ENCODE data around the gene CNTN5.

The CNTN5 gene

DNA sequence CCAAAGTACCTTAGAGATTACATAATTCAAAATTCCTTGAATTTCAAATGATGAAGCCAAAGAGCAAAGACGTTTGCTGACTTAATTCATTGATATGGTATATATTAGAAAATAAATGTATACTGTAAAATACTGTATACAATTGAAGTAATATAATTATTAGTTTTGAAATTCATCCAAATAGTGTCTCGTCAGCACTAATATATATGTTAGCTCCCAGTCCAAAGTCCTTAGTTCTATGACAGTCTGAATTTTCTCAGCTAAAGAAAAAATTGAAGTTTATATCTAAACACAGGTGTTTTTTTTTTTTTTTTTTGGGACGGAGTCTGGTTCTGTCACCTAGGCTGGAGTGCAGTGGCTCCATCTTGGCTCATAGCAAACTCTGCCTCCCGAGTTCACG lies 431.3 kb downstream of the CNTN5 start:
- no peak for DNase-seq (ENCODE audit: extremely low spot score, insufficient read length, low read depth)
- FAIRE-seq = no peak

DNA sequence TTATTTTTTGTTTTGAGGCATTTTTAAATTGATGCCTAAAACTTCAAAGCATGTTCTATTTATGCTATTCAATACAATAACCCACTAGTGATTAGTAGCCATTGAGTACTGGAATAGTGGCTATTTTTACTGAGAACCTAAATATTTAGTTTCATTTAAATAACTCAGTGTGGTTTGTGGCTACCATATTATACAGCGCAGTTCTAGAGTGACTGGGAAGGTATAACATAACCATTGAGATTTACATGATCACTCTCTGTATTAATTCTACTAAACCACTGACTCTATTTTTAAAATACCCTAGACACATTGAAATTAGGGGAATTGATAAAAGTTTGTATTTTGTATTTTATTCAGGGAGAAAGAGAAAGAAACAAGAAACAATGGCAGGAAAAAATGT lies 441.2 kb downstream of the CNTN5 start:
- FAIRE-seq (no peak), DNase-seq (ENCODE audit: extremely low spot score, insufficient read length, low read depth) (no peak)

DNA sequence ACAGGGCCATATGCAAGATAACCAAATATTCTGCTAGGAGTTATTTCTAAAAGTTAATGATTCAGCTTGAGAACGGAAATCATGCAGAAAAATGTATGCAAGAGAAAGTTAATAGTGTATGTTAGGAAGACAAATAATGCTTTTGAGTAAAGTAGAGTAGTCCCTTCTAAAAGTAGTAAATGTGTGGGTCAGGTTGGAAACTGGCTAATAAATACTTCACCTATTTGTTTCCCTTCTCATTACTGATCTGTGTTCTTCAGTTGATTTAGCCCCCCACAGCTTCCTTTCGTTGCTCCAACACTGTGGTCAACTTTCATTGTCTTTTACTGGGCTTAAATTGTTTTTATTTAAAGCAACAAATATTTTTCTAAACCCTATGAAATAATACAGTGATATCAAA lies 444.2 kb downstream of the CNTN5 start:
- DNase-seq (ENCODE audit: extremely low spot score, insufficient read length, low read depth) (no peak), FAIRE-seq (no peak)

DNA sequence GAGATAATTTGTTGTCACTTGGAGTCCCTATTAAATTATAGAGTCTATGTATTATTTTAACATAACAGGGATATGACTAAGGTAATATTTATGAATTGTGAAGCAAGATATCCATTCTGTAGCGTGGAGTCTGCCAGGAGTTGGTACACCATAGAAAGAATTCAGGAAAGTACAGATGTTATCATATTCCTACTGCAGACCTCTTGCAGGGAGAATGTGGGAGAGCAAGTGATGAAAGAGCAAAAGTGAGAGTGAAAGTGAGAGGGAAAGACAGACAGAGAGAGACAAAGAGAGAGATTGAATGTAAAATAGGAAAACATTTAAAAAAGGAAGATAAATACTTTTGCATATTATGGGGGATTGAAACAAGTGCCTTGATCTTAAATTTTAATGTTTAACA lies 468.8 kb downstream of the CNTN5 start:
- DNase-seq (ENCODE audit: extremely low spot score, insufficient read length, low read depth) = no peak
- FAIRE-seq = no peak

DNA sequence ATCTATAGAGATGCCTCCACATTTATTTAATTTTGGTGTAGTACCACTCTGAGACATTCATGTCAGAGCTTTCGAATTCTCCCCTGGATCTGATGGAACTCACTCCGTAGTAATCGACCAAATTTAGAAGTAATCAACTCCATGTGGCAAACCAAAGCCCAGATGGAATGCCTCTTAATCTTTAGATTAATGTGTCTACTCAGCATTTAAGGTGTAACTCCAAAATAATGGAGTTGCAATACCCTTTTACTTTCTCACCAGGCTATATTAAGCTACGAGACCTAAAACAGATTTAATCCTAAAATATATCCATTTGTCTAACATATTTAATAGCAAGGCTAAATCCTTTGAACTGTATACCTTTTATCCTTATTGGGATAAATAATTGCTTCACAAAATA lies 473.3 kb downstream of the CNTN5 start:
- FAIRE-seq (no peak), DNase-seq (ENCODE audit: extremely low spot score, insufficient read length, low read depth) (no peak)

DNA sequence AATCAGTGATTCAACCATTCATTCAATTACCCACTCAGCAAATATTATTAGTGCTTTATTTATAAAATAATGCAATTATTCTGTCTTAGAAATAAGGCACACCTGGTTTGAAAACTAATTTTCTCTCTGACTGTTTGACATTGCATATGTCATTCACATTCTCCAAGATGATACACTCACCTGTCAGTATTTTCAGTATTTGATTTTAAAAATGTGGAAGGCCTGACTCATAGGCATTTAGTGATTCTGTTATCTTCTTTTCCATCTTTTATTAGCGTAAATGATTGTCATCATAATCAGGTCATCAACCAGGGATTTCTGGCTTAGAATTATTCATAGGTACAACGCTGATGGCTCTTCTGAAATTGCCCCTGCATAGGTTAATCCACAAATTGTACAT lies 480.9 kb downstream of the CNTN5 start:
- FAIRE-seq (no peak), DNase-seq (ENCODE audit: extremely low spot score, insufficient read length, low read depth) (no peak)

DNA sequence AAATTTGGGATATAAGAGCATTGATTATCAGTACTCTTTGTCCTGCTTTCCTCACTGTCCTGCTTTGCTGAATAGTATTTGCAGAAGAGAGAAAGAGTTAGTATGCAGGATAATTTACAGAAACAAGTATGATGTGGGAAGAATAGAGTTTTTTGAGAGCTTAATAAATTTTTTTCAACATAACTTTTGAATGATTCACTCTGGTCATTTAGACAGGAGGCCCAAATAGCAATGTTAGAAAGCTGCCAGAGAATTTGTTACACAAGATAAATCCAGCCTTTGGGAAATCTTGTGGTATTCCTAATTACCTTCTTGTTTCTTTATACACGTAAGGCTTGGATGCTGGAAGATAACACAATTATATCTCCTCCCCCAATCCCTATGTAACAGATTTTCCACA lies 484.6 kb downstream of the CNTN5 start:
- no peak for FAIRE-seq
- no peak for DNase-seq (ENCODE audit: extremely low spot score, insufficient read length, low read depth)

DNA sequence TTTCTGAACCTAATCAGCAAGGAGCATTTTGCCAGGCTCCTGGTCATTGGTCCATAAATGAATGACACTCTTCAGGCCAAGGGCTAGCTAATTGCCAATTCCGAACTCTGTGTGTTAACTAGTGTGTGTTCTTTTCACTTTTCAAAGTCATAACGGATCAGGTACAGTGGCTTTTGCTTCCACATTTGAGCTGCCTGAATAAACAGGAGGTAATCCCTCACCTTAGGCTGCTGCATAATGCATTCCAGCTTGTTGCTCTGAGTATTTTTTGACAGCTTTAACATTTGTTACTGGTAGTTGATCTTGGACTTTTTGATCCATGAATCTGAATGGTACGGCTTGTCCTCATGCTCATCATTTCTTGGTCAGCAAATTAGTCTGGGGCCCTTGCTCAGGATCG lies 485.1 kb downstream of the CNTN5 start:
- FAIRE-seq = no peak
- DNase-seq (ENCODE audit: extremely low spot score, insufficient read length, low read depth) = no peak

DNA sequence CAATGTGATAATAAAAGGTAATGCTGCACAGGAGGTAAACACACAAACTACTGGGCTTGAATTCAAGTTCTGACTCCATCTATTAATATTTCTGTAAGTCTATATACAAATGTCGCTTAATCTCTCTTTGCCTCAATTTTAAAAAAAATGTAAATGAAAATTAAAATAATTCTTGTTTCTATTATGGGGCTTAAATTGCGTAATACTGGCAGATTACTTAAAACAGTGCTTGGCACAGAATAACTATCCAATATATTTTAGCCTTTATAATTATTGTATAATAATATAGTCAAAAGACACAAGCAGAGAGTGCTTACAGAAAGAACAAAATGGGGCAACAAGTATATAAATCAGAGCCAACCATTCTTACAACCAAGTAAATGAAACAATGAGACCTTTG lies 489.1 kb downstream of the CNTN5 start:
- FAIRE-seq (no peak), DNase-seq (ENCODE audit: extremely low spot score, insufficient read length, low read depth) (no peak)

DNA sequence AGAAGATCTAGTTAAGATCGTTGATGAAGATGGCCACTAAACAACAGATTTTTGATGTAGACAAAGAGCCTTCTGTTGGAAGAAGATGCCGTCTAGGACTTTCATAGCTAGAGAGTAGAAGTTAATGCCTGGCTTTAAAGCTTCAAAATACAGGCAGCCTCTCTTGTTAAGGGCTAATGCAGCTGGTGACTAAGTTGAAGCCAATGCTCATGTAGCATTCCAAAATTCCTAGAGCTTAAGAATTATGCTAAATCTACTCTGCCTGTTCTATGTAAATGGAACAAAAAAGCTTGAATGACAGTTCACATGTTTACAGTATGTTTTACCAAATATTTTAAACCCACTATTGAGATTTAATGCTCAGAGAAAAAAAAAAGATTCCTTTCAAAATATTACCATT lies 492.6 kb downstream of the CNTN5 start:
- DNase-seq (ENCODE audit: extremely low spot score, insufficient read length, low read depth) = no peak
- no peak for FAIRE-seq

DNA sequence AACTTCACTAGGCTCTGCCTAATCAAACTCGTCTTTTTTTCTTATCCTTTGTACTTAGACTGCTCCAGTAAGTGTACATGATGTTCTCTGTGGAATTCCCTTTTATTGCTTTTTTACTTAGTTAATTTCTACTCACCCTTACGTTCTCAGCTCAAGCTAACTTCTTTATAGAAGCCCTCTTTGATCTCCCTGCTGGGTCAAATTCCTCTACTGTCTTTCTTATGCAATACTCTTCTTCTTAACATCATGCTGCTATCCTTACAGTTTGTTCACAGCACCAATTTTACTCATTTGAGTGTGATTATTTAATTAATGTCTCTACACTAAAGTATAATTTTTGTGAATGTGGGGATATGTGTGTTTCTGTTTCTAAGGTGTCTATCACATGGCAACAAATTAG lies 498.3 kb downstream of the CNTN5 start:
- FAIRE-seq = no peak
- no peak for DNase-seq (ENCODE audit: extremely low spot score, insufficient read length, low read depth)

DNA sequence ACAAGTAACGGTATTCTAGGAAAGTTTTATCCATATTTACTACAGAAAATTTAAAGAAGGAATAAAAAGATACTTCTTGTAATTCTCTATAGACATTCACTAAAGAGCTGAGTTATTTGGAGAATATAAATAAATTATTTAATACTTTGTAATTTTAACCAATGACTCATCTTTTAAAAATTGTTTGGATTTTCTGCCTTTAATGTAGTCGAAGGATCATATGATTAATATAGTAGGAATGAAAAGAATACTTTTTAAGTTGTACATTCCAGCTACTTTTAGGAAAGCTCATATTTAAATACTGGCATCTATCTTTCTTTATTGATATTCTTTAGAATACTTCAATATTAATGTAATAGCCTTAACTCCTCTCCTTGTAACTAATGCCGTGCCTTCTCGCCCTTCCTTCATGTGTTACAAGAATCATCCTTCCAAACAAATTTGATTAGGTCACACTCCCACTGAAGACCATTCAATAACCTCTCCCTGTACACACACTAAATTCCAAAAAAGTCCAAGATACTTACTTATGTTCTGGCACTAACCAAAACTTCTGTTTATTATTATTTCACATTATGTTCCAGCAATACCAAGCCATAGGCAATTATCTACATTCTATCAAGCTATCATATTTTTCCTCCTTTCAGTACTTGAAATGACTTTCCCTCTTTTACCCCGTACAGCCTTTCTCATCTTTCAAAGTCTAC lies 501.9 kb downstream of the CNTN5 start:
- no peak for DNase-seq (ENCODE audit: extremely low spot score, insufficient read length, low read depth)
- no peak for FAIRE-seq

DNA sequence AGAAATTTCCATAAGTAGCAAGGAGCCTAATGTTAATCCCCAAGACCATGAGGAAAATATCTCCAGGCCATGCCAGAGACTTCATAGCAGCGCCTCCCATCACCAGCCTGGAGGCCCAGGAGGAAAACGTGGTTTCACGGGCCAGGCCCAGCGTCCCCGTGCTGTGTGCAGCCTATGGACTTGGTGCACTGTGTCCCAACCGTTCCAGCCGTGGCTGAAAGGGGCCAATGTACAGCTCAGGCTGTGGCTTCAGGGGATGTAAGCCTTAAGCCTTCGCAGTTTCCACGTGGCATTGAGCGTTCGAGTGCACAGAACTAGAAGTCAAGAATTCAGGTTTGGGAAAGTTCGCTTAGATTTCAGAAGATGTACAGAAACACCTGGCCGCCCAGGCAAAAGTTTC lies 510.7 kb downstream of the CNTN5 start:
- FAIRE-seq = no peak
- no peak for DNase-seq (ENCODE audit: extremely low spot score, insufficient read length, low read depth)

DNA sequence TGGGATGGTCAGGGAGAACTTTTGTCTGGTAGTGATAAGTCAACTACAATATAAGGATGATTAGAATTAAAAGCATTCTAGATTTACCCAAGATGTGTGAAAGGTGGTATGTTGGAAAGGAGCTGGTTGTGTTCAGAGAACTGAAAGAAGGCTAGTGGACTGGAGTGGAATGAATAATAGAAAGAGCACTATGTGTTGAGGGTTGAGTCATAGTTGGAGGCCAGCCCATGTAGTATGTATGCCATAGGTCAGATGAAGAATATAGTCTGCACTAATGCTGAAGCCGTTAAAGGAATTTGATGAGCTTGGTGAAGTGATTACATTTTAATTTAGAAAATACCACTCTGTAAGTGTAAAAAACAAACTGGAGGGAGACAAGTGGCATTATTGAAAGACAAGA lies 514.1 kb downstream of the CNTN5 start:
- FAIRE-seq = no peak
- DNase-seq (ENCODE audit: extremely low spot score, insufficient read length, low read depth) = no peak

DNA sequence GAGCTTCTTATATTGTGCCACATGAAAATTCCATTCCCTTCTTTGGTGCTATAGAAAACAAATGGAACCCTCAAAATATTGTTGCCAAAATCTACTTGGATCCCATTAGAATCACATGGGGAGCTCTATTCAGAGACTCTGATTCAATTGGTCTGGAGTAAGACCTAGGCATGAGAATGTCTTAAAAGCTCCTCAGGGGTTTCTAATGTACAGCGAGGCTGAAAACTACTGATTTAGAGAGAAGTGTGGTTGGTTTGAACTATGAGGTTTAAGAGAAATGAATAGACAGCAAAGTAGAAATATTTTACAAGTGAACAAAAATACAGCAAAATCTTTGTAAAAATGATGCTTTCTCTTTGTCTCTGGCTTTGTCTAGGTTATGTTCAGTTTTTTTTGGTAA lies 514.7 kb downstream of the CNTN5 start:
- no peak for DNase-seq (ENCODE audit: extremely low spot score, insufficient read length, low read depth)
- FAIRE-seq = no peak

DNA sequence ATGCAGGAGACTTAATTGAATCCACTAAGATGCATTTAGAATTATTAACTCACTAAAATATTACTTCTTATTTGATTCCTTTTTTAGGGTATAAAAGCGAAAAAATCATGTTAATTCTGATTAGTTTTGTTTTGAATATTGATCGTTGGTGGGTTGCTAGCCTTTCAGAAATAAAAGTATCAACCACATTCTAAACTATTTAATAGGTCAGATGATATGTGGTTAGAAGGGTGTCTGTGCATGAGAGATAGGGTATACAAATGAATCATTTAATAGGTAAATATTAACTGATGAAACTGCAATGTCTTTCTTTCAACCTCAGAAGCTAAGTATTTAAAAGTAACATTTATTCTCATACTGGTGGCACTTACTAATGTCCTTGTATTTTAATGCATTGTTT lies 515.1 kb downstream of the CNTN5 start:
- DNase-seq (ENCODE audit: extremely low spot score, insufficient read length, low read depth) (no peak), FAIRE-seq (peak; percentile 21)

DNA sequence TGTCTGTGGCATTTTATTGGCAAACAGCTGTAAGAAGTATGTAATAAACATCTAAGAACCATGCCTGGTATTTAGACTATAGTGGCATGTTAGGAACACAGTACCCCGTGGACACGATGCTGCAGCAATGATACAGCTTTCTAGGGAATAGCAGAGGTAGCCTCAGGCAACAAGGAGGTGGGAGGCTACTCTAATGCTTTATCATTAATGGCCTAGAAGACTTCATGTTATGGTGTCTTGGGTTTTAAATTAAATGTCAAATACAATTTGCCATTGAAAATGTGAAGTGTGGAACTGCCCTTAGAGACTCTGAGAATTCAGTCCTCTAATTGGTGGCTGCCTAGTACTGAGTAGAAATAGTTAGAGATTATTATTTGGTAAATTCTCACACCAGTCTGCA lies 516.9 kb downstream of the CNTN5 start:
- DNase-seq (ENCODE audit: extremely low spot score, insufficient read length, low read depth) (no peak), FAIRE-seq (no peak)

DNA sequence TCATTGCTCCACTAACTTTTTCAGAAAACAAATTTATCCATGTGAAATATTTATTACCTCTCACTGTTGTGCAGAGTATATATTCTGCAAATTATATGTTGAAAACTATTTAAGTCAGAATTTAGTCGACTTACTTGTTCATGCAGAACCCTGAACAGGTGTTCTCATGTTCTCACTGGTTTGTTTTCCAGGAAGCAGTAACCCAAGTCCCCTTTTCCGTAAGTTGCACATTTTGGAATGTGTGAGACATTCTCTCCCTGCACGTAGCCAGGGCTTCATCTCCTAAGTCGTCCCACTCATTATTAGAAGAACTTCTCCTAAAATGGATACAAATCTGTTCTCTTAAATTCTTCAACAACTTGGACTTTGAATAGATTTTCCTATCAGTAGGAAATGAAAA lies 524.9 kb downstream of the CNTN5 start:
- DNase-seq (ENCODE audit: extremely low spot score, insufficient read length, low read depth) (no peak), FAIRE-seq (no peak)

DNA sequence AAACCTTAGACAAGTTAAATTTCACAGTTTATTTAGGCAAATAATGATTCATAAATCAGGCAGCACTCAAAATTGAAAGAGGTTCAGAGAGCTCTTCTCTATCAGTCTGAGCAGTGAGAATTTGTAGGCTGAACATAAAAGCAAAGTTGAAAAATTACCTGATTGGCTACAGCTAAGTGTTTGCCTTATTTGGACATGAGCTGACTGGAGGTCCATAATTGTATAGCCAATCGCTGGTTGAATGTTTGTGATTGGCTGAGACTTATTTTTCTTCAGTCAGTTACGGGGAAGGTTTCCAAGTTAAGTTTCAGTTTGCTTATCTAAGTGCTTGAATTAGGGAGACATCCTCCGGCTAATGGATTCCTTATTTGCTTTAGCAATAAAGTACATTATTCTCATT lies 527.5 kb downstream of the CNTN5 start:
- FAIRE-seq (no peak), DNase-seq (ENCODE audit: extremely low spot score, insufficient read length, low read depth) (no peak)

DNA sequence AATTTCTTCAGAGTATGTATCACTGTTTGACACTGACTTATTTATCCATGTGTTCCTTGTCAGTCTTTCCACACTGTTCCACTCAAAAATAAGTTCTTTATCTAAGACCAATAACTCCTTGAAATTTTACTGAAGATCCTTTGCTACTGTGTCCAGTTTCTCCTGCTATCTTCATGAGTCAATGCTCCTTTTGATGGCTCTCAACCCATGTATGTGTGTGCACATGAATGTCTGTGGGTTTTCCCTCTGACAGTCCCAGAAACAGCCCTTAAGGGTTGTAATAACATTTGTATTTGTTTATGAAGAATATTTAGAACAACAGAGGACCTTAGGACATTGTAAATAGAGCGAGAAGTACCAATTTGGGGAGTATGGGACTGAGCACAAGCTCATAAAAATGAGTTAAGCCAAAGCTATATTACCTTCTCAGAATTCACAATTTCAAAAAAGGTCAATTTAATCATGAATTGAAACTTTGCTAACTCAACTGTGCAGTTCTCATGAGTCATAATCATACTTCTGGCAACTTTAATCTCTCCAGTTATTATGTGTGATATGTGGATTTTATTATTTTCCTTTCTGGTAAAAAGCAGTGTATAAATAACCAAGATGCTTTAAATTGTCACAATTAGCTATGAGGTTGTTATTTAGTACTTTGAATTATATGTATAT lies 533.6 kb downstream of the CNTN5 start:
- FAIRE-seq (no peak), DNase-seq (ENCODE audit: extremely low spot score, insufficient read length, low read depth) (no peak)

DNA sequence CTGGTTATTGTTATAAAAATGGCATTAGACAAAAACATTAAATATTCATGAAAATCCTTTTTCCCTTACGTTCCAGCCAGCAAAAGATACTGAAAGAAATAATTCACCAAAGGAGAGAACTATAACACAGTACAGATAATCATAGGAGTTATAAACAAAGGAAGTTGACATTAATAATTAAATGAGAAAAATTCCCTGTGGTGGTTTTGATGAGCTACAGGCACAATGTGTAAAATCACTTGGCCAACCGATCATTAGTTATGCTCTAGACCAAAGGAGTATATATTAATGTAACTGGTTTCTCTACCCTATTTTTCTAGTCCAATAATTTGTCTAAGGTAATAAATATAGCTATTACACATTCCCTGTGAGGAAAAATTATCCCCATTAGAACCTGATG lies 534.7 kb downstream of the CNTN5 start:
- no peak for FAIRE-seq
- DNase-seq (ENCODE audit: extremely low spot score, insufficient read length, low read depth) = no peak

DNA sequence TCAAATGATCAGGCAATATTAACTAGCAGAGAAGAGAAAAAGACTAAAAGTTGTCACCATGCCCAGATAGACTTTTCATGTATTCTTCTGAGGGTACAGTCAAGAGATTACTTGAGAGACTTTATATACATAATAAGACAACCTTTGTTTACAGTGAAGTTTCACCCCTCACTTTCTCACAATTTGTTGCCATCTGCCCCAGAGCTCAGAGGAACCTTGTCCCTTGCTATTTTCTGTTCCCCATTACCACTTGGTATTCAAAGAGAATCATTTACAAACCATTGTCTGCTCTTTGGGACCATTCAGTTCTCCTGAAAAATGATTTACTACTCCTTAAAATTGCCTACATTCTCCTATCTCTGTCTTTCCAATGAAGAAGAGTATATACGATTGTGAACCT lies 544.6 kb downstream of the CNTN5 start:
- FAIRE-seq = peak; percentile 26

More for the DNA sequence above, 544.6 kb downstream of the CNTN5 start:
- no peak for DNase-seq (ENCODE audit: extremely low spot score, insufficient read length, low read depth)
